Ureter (tissue), 1 donor: ENCODE data around the gene ARHGAP12. TPM values are rescaled to one million over a fixed set of nuclear protein-coding genes. Genes with fewer than 3 reads are reported as not detected.

Source experiments
- DNase-seq: peaks from one replicate; pipeline ENCODE4 v3.0.0-alpha.2; 2020; ENCODE audit warnings: low spot score
- total RNA-seq: library from RNA; stranded (reverse); gene quantifications from one replicate; pipeline ENCODE4 v1.2.4, GENCODE V29; 2023
- donor health status: DM: yes; HTN: yes; CAD: no.

Gene ARHGAP12
- total RNA-seq, 1 donor from 2014 or later: 47.2 TPM

DNA sequence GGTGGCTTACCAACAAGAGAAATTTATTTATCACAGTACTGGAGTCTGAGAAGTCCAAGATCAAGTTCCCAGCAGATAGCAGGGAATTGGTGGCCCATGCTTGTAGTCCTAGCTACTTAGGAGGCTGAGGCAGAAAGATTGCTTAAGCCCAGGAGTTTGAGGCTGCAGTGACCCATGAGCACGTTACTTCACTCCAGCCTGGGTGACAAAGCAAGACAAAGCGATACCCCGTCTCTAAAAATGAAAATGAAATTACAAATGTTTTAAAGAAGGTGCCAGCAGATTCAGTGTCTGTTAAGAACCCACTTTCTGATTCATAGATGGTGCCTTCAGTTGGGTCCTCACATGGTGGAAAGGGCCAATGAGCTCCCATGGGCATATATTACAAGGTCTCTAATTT, 20.6 kb upstream of the ARHGAP12 start:
- no peak for DNase-seq

DNA sequence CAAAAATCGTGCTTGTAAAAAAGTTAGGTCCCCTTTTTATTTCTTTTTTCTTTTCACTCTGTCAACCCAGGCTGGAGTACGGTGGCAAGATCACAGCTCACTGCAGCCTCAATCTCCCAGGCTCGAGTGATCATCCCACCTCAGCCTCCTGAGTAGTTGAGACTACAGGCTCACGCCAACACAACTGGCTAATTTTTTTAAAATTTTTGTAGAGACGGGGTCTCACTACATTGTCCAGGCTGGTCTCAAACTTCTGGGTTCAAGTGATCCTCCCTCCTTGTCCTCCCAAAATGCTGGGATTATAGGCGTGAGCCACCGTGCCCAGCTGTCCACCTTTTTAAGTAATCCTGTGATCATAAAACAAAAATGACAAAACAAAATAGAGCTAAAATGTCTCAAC, 19.4 kb upstream of the ARHGAP12 start:
- no peak for DNase-seq

DNA sequence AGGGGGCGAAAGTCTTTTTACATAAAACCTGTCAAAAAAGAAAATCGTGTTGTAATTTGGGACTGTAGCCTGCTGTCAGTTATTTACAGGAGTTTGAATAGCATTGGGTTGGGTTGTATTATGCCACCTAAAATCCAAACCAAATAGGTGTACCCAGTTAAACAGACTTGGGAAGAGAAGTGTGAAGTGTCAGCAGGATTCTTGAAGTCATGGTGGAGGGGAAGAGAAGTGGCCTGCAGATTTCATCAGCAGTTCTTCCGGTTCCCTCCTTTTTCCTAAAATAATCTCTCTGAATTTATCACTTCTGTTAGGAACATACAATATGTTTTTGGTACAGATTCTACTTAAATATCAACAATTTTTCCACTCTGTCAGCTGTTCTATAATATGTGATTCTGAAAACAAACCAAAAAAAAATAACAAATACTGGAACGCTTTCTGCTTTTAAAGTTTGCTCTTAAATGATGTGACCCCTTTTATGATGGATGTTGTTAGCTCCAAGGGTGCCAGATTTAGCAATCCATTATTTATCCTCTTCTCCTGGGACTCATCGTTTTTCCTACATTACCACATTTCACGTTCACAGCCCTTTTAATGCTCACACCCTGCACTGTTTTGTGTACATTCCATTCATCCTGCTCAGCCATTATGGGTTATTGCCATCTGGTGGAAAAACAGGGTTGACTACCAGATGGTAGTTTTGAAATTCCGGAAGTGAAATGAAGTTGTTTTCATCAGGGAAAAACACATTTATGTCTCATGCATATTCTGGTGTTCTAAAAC, 18.7 kb upstream of the ARHGAP12 start:
- DNase-seq: peak; percentile 59

DNA sequence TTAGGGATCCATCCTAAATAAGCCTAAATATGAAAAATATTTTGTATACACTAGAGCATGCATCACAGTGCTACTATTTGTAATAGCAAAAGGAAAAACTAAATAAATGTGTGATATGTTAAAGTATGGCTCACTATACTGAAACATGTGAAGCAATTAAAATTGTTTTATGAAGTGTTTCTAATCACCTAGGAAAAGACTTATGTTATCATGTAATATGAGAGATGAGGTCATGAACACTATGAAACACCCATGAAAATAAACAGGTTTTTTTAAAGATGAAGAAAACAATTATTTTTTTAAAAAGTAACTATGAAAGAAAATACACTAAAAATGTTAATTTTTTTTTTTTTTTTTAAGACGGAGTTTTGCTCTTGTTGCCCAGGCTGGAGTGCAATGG, 16.8 kb upstream of the ARHGAP12 start:
- DNase-seq: no peak

DNA sequence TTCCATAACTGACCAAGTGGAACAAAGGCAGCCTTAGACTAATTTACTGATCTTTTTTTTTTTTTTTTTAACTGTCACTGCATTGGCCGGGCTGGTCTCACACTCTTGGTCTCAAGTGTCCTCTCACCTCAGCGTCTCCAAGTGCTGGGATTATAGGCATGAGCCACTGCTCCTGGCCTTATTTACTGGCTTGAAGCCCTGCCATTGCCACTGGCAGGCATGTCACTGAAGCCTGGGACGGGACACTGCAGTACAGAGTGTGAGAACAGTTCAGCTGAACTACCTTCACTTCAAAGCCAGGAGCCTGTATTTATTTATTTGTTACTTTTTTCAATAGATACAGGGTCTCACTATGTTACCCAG, 15.4 kb upstream of the ARHGAP12 start:
- DNase-seq: no peak

DNA sequence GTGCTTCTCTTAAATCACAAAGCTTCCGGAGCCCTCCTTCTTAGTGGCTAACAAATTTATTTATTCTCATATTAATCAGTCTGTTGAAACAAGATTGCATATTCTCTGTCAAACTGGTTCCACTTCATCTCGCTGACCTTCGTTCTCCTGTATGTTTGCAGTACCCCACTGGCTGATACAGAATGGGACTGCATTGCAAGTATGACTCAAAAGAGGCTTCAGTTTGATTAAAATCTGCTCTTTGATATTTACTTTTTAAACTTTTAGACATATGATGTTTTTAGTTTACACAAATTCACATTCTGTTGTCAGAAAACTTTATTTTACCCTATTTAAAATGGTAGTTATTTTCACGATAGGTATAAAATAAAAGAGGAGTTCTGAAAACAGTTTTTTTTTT, 14.3 kb upstream of the ARHGAP12 start:
- peak; percentile 56 for DNase-seq

DNA sequence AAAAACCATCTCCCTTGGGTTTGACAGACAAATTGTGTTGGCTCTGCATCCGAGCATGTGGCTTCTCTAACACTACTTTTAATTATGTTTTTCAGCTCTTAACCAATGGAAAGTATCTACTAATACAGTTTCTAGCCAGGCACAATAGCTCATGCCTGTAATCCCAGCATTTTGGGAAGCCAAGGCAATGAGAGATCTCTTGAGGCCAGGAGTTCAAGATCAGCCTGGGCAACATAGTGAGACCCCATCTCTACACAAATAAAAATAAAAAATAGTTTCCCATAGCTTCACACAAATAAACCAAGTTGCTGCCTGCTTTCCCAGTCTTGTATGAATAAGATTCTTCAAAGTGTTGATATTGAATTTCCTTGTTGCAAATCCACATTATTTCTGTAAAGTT, 13.8 kb upstream of the ARHGAP12 start:
- no peak for DNase-seq

DNA sequence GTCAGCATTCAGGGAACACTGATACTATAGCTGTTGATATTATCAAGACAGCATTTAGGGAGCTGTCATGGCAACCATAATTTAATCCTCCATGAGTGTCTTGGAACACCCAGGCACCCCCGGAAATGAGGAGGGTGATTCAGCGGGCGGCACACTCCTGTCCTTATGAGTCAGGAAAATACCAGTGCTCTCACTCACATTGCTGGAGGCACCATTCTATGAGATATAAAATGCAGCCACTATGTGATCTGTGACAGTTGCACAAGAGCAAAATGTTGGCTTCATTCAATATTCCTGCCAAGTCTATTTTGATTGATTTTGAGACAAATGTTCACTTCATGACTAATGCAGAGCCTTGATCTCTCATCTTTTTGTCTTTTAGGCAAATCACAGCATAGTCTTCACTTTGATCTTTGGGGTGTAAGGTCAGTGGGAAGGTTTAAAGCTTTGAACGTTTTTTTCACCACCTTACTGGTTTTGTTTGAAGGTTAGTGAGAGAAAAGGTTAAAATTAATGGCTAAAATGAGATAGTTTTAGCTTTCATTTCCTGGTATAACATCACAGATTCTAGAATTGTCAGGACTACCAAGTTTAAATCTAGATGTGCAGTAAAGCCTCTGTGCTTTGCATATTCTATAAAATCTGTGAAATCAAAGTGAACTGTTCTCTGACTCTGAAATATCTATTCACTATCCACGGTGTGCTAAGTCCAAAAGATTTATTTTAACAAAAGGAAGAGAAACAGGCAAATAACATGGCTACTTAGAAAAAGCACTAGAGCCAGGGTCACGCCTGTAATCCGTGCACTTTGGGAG, 12.4 kb upstream of the ARHGAP12 start:
- DNase-seq: no peak

DNA sequence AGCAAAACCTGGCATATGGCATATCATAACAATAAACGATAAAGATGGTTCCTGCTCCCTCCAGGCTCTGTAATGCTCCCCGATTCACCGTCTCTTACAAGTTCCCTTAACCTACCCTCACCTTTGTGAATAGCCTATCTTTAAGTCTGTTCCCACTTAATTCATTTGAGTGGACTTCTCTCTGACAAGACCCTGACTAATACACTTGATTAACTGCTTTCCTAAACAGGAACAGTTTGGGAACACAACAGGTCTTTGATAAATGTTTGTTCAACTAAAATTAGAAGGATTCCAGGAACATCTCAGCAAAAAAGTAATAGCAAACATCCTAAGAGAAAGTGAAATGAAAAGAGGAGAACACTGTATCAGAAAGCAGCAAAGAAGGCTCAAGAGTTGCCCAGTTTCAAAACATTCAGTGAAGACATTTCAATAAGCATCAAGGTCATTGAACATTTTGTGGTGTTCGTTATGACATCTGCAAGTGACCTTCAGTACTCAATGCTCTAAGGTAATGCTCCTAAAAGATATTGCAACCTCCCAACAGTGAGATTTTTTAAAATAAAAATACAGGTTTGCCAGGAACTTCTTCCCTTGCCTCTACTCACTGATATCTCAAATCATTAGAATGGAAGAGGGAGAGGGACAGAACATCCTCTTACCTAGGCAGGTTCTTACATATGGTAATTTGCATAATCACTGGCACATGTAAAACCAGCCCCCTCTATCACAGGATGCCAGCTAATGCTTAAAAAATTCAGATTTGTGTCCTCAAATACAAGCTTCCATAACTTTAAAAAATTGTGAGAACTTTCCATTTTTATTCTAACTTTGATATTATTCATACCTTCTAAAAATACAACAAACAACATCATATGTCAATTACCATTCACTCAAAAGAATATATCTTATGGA, 11.4 kb upstream of the ARHGAP12 start:
- DNase-seq: no peak

DNA sequence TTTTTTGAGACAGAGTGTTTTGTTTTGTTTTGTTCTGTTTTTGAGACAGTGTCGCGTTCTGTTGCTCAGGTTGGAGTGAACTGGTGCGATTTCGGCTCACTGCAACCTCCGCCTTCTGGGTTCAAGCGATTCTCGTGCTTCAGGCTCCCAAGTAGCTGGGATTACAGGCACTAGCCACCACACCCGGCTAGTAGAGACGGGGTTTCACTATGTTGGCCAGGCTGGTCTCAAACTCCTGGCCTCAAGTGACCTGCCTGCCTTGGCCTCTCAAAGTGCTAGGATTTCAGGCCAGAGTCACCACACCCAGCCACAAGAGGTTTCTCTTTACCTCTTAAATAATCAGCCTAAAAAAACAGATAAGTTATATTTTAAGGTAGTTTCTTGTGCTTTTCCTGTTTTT, 8.7 kb upstream of the ARHGAP12 start:
- no peak for DNase-seq

DNA sequence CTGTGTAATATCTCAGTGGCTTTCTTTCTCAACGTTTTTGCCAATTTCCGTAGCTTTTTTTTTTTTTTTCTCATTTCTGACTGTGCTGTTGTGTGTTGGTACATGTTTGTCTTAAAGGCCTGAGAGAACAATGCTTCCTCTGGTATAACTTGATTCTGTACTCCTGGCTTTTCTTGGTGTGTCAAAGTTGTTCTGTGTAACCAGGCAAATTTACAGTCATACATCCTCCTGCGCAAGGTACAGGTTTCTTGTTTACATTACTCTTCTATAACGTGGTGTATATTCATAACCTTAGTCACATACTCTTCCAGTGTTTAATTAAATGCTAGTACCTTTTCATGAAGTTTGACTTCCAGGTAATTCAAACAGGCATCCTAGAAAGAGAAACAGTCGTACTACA, 8.3 kb upstream of the ARHGAP12 start:
- DNase-seq: no peak

DNA sequence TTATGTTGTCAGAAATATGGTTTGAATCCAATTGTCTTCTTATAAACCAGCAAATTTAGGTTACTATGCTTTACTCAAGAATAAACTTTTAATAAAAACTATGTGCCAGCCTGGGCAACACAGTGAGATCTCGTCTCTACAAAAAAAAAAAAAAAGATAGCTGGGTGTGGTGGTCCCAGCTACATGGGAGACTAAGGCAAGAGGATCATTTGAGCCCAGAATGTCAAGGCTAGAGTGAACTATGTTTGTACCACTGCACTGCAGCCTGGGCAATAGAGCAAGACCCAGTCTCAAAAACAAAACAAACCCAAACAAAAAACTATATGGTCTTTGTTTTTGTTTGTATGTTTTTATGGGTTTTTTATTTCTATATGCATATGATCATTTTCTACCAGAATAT, 7.5 kb upstream of the ARHGAP12 start:
- DNase-seq: no peak

DNA sequence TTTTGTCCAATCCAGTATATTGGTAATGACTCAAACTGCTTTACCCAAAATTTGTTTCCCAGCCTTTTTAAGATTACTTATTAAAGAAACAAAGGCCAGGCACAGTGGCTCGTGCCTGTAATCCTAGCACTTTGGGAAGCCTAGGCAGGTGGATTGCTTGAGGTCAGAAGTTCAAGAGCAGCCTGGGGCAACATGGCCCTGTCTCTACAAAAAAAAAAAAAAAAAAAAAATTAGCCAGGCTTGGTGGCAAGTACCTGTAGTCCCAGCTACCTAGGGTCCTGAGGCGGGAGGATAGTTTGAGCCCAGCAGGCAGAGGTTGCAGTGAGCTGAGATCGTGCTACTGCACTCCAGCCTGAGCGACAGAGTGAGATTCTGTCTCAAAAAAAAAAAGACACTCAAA, 7.0 kb upstream of the ARHGAP12 start:
- DNase-seq: no peak

DNA sequence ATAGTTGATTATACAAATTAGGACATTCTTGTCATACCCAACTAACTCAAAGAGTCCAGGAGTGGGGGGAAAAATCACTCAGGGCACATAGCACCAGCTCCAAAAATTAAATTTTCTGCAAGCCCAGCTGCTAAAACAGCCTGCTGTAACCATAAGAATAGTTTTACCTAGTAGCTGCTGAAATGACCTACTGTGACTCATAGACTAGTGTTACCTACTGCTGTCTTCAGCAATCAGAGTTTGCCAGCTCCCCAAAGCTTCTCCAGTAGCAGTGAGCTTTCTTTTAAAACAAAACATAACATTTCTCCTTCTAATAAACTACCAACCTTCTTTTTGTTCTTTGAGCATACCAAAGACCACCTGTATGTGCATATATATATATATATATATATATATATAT, 4.2 kb upstream of the ARHGAP12 start:
- DNase-seq: no peak

DNA sequence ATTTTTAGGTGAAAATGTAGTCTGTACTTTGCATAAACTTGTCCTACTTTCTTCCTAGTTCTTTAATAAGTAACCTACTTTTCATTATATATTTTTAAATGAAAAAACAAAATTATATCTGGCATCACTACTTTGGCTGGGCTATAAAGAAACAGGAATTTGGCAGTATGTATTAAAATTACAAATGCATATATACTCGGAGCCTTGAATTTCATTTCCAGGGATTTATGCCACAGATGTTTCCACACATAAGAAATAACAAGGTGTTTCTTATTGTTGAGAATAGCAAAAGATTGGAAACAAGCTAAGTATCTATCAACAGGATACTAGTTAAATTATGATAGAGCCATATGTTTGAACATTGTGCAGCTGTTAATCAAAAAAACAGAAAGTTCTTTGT, 2.2 kb upstream of the ARHGAP12 start:
- no peak for DNase-seq

DNA sequence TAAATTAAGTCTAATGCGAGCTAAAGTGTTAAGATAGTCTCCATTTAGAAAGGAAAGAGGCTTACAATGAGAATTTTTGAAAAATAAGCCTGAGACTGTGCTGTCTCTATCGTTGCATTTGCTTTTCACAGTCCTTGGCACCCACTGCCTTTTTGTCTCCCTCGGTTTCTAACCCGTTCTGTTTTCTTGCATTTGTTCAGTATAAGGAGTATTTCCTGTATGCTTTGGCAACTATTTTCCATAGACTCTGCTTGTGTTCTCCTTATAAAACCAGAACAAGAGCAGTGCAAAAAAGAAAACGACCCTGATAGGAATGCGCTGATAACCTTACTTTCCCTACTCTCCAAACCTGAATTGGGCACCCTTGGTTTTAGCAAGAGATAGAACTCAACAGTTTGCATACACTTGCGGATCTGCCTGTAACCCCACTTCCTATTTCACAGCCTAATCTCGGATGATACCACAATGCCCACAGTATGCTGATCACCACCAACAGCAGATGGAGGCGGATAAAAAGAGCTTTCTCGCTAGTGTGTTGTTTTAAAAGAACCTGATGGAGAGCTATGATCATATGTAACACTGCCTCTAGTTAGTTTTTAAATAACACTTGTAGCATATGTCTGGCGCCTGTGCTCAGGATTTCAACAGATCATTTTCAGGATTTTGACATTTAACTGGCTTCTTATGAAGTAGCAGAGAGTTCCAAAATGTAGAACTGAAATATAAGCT, 1.6 kb upstream of the ARHGAP12 start:
- no peak for DNase-seq

DNA sequence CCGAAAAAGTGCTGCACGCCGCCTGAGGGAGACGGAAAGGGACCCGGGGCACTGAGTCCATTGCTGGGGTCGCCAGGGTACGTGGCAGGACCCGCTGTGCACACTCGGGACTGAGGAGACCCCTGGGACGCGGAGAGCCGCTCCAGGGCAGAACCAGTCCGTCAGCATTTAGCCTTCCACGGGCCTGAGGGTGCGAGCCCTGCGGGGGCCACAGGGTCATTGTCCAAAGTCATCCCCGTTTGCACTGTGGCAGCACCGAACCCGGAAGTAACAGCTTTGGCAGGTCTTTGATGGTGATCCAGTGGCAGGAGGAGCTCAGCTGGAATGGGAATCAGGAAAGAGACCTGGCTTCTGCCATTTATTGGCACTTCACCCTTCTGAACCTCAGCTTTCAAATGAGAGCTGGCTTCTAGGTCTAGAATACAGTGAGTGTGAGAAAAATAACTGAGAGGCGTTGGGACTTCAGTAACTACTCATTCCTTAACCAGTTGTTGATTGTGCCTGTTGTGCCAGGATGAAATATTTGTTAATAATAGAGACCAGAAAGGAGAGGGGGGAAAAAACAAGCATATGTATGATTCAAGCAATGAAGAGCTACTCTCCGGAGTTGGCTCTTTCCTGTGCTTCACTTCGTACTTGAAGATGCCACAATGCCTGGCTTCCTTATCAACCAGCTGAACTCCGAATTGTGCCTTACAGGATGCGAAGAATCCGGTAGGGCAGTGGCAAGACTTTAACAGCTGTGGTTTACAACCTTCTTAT, 811 bp upstream of the ARHGAP12 start:
- peak; percentile 64 for DNase-seq

DNA sequence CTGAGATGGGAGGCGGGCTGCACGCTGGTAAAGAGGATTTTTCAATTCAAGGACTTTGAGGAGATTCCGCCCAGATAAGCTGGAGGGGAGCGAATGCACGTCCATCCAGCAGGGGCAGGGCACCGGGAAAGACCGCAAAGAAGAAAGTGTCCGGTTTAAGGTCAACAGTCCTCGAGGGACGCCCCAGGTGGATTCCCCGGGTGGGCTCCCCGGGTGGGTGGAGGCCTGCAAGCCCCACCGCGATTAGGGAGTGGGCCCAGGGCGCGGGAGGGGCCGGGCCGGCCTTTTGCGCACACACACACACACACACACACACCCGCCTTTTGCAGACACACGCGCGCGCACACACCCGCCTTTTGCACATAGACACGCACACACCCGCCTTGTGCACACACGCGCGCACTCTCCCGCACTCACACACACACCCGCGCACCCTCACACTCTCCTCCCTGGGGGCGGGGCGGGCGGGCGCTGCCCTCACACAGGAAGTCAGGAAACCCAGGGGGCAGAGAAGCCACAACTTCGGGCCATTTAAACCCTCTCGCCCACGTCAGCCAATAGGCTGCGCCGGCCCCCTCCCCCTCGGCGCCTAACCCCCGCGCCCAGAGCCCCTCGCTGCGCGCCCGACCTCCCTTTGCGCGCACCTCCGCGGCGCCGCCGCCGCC, 615 bp downstream of the ARHGAP12 start:
- peak; percentile 59 for DNase-seq

DNA sequence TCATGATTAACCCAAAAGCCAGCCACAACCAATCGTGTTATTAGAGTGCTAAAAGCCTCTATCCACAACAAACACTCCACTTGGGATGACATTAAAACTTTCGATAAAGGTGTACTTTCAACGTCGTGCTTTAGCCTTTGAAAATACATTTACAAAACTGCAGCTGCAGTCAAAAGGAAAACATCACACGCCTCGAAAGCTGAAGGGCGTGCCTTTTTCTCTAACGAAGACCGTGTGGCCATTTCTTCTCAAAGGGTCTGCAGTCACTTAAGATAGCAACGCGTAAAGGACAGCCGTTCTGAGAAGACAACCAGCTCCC, 1.1 kb downstream of the ARHGAP12 start:
- DNase-seq: no peak

DNA sequence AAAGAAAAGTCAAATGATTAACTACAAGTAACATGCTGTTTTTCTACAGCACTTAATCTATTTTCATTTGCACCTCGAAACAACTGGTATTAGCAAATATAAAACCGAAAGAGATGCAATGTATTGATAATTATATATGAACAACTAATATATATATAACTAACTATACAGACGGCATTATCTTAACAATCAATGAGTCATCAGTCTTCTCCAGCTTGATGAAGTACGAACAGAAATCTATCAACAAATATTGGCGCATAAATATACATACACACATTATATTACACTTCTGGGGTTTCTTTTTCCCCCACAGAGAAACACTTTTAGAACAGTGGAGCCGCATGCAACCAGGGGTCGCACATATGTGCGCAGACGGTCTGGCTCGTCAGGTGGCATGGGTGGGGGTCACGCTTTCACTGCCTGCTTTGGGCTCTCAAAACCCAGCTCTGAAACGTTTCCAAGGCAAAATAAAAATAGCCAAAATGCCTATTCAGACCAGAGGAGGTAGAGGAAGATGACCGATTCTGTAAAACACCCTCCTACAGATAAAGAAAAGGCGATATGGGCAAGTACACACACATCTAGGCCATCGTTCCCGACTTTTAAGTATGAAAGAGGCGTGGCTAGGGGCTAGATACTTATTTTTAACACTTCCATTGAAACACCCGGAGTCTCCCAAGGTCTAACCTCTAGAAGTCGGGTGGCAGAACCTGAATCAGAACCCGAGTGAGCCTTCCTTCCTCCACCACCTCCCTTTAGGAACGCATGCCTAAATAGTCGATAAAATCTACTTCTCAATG, 1.7 kb downstream of the ARHGAP12 start:
- DNase-seq: no peak
